Measurements from ENCODE around the gene MAPK14. TPM values are rescaled to one million over a fixed set of nuclear protein-coding genes. Genes with fewer than 3 reads are reported as not detected.

MAPK14 gene
- total and polyA plus RNA-seq, 9 of the 15 experiments (the other 6 are each of a cell fraction or from before 2014, with no cell fraction given) = 8.8 to 62.7 (median 35.5) TPM

DNA sequence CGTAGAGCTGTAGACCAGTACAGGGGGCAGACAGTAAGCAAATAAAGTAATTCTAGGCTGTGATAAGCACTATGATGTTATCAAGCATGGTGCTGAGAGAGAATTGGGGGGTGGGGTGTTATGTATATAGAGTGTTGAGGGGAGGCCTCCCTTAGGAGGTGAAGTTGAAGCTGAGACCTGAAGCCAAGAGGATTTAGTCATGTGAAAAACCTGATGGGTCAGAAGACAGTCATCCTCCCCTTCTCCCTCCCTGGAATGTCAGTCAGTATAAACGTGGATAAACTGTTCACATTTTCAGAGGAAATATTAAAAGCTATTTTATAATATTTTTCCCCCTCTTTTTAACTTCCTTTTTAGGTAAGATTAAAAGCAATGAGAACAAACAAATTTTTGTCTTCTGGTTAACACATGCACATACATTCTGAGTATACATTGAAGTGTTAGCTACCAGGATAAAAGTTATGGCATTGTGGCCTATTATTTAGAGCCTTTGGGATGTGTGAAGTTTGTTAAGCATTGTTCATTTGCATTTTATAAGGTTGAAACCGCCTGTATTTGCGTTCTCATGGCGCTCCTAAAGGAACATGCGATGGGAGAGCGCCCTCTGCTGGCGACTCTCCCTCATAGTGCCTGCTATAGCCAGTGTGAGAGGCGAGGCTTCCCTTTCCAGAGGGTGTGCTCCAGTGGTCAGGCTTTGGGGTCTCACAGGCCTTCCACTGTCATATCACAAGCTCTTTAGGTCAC, 67.3 kb downstream of the MAPK14 start (continued):
- no peak for TF ChIP-seq AFF4 (CRISPR knock-in tag; IDR thresholded peaks at IDR 0.05)
- TF ChIP-seq NR4A1 (CRISPR knock-in tag; IDR thresholded peaks at IDR 0.05) = 0 out of 2 replicates have a peak, but pooled peaks have one; percentile 31
- TF ChIP-seq NR4A1 (tag; IDR thresholded peaks at IDR 0.05) = no peak
- TF ChIP-seq ELF4 (CRISPR knock-in tag; IDR thresholded peaks at IDR 0.05) = peak; percentile 59; the same call in 1 of the 2 replicates
- TF ChIP-seq CC2D1A (IDR thresholded peaks at IDR 0.05) = peak; percentile 76; the same call in 1 of the 2 replicates
- TF ChIP-seq ESRRA (IDR thresholded peaks at IDR 0.05; ENCODE audit: borderline replicate concordance, low read depth) = no peak
- TF ChIP-seq NCOA2 (IDR thresholded peaks at IDR 0.05; ENCODE audit: partially characterized antibody in 2 of 2) = no peak
- 0 out of 2 replicates have a peak, but pooled peaks have one; percentile 12 for TF ChIP-seq ZNF449 (CRISPR knock-in tag; IDR thresholded peaks at IDR 0.05)
- TF ChIP-seq ZMIZ1 (IDR thresholded peaks at IDR 0.05; ENCODE audit: low read depth in 2 of 2, low read length in 2 of 2) = 0 out of 4 replicates have a peak, but pooled peaks of 1 of the 2 experiments have one; percentile 11
- TF ChIP-seq ZNF274 (IDR thresholded peaks at IDR 0.05; ENCODE audit: borderline replicate concordance, low read depth, low read length) = no peak
- TF ChIP-seq, protein P1, sequence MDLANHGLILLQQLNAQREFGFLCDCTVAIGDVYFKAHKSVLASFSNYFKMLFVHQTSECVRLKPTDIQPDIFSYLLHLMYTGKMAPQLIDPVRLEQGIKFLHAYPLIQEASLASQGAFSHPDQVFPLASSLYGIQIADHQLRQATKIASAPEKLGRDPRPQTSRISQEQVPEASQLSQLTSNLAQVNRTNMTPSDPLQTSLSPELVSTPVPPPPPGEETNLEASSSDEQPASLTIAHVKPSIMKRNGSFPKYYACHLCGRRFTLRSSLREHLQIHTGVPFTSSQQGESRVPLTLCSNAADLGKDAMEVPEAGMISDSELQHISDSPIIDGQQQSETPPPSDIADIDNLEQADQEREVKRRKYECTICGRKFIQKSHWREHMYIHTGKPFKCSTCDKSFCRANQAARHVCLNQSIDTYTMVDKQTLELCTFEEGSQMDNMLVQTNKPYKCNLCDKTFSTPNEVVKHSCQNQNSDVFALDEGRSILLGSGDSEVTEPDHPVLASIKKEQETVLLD (IDR thresholded peaks at IDR 0.05) = no peak
- TF ChIP-seq BACH1 (tag; IDR thresholded peaks at IDR 0.05) = no peak
- TF ChIP-seq ZNF347 (CRISPR knock-in tag; IDR thresholded peaks at IDR 0.05; ENCODE audit: low read depth) = no peak
- TF ChIP-seq TFAM (CRISPR knock-in tag; conservative IDR thresholded peaks at IDR 0.05) = no peak
- TF ChIP-seq NRF1 (conservative IDR thresholded peaks at IDR 0.05 in 1 of 2, IDR thresholded peaks at IDR 0.05 in 1 of 2) = 0 out of 4 replicates have a peak, but pooled peaks of 1 of the 2 experiments have one; percentile 8
- 0 out of 4 replicates have a peak, but pooled peaks of 1 of the 2 experiments have one; percentile 37 for TF ChIP-seq TEAD1 (CRISPR knock-in tag; IDR thresholded peaks at IDR 0.05)
